ENCODE results near the gene JRKL. TPM values are rescaled to one million over a fixed set of nuclear protein-coding genes. Genes with fewer than 3 reads are reported as not detected.
A peak's percentile ranks its signal among the peaks of the same experiment; 100 is the strongest.
"Not testable (repeated sequence)": the region's sequence is repeated elsewhere in the genome, so short reads cannot be mapped to it uniquely, and the experiment has no call there.

The JRKL gene
- total RNA-seq, 1 donor from 2014 or later = 13.4 TPM

GRCh38 chr11:96396637-96397036, 6.8 kb downstream of the JRKL start:
- H3K36me3 ChIP-seq (ENCODE audit: insufficient read depth, low read length) = no peaks in the 10 kb centered on the region
- Mint-ChIP-seq H3K4me1 (ENCODE audit: low read depth, unreplicated experiment) (peaks cover 4% of the 10 kb centered on the region), H3K27me3 (ENCODE audit: low read depth, unreplicated experiment) (no peaks in the 10 kb centered on the region), H3K4me3 (ENCODE audit: unreplicated experiment) (no peak overlapping the region), H3K27ac (ENCODE audit: unreplicated experiment) (no peak overlapping the region), H3K9me3 (ENCODE audit: unreplicated experiment) (no peaks in the 10 kb centered on the region), H3K36me3 (ENCODE audit: low read depth, unreplicated experiment) (no peaks in the 10 kb centered on the region)
- H3K27me3 ChIP-seq (ENCODE audit: insufficient read depth, low read length) = no peaks in the 10 kb centered on the region
- peaks cover 6% of the 10 kb centered on the region for H4K20me1 ChIP-seq (ENCODE audit: insufficient read depth, low read length)
- no peak overlapping the region for H3K9ac ChIP-seq (ENCODE audit: low read length)
- H3K9me3 ChIP-seq (ENCODE audit: insufficient read depth, low read depth, low read length) = no peaks in the 10 kb centered on the region
- H3K4me2 ChIP-seq (ENCODE audit: low read length) = no peak overlapping the region
- no peak for TF ChIP-seq CTCF (IDR thresholded peaks at IDR 0.05; ENCODE audit: insufficient read depth, low read depth, low read length)
- no peak for TF ChIP-seq EZH2 (IDR thresholded peaks at IDR 0.05; ENCODE audit: insufficient read depth, low read length)
- H3K4me1 ChIP-seq (ENCODE audit: insufficient read depth, low read length) = peaks cover 6% of the 10 kb centered on the region
- no peak overlapping the region for H3K27ac ChIP-seq (ENCODE audit: low read depth, low read length)
- no peak for FAIRE-seq
- no peak overlapping the region for H3K4me3 ChIP-seq (ENCODE audit: insufficient read depth, low read depth, low read length)
- DNase-seq (ENCODE audit: low read depth) = no peak
- no peak overlapping the region for H2AFZ ChIP-seq (ENCODE audit: low read depth, low read length)
- H3K79me2 ChIP-seq (ENCODE audit: insufficient read depth, low read length) = peaks cover 18% of the 10 kb centered on the region

- no peaks in the 10 kb centered on the region for H3K9me3 Mint-ChIP-seq (ENCODE audit: unreplicated experiment)
- H3K27me3 Mint-ChIP-seq (ENCODE audit: low read depth, unreplicated experiment) = no peaks in the 10 kb centered on the region
- Histone ChIP-seq H3K79me2 (ENCODE audit: insufficient read depth, low read length) (peaks cover 6% of the 10 kb centered on the region), H3K4me2 (ENCODE audit: low read length) (no peak overlapping the region), H3K4me3 (ENCODE audit: insufficient read depth, low read depth, low read length) (no peak overlapping the region), H3K27me3 (ENCODE audit: insufficient read depth, low read length) (no peaks in the 10 kb centered on the region), H3K36me3 (ENCODE audit: insufficient read depth, low read length) (no peaks in the 10 kb centered on the region), H4K20me1 (ENCODE audit: insufficient read depth, low read length) (peaks cover 6% of the 10 kb centered on the region), H2AFZ (ENCODE audit: low read depth, low read length) (no peak overlapping the region), H3K27ac (ENCODE audit: low read depth, low read length) (no peak overlapping the region), H3K9ac (ENCODE audit: low read length) (no peak overlapping the region), H3K4me1 (ENCODE audit: insufficient read depth, low read length) (peaks cover 6% of the 10 kb centered on the region), H3K9me3 (ENCODE audit: insufficient read depth, low read depth, low read length) (no peaks in the 10 kb centered on the region)
- FAIRE-seq = peak; percentile 17
- H3K27ac Mint-ChIP-seq (ENCODE audit: unreplicated experiment) = no peak overlapping the region
- peaks cover 4% of the 10 kb centered on the region for H3K4me1 Mint-ChIP-seq (ENCODE audit: low read depth, unreplicated experiment)
- H3K36me3 Mint-ChIP-seq (ENCODE audit: low read depth, unreplicated experiment) = no peaks in the 10 kb centered on the region
- TF ChIP-seq CTCF (IDR thresholded peaks at IDR 0.05; ENCODE audit: insufficient read depth, low read depth, low read length) (no peak), EZH2 (IDR thresholded peaks at IDR 0.05; ENCODE audit: insufficient read depth, low read length) (no peak)
- H3K4me3 Mint-ChIP-seq (ENCODE audit: unreplicated experiment) = no peak overlapping the region
- no peak for DNase-seq (ENCODE audit: low read depth)
Observed at GRCh38 chr11:96397863-96398262, 8.1 kb downstream of the JRKL start.

GRCh38 chr11:96400697-96401096, 10.9 kb downstream of the JRKL start:
- no peaks in the 10 kb centered on the region for H3K4me1 Mint-ChIP-seq (ENCODE audit: low read depth, unreplicated experiment)
- no peaks in the 10 kb centered on the region for H3K36me3 Mint-ChIP-seq (ENCODE audit: low read depth, unreplicated experiment)
- no peak overlapping the region for H3K27ac Mint-ChIP-seq (ENCODE audit: unreplicated experiment)
- DNase-seq (ENCODE audit: low read depth) = no peak
- no peak overlapping the region for H3K4me3 Mint-ChIP-seq (ENCODE audit: unreplicated experiment)
- no peak for FAIRE-seq
- Histone ChIP-seq H2AFZ (ENCODE audit: low read depth, low read length) (no peak overlapping the region), H3K4me3 (ENCODE audit: insufficient read depth, low read depth, low read length) (no peak overlapping the region), H3K27me3 (ENCODE audit: insufficient read depth, low read length) (no peaks in the 10 kb centered on the region), H3K9me3 (ENCODE audit: insufficient read depth, low read depth, low read length) (no peaks in the 10 kb centered on the region), H3K27ac (ENCODE audit: low read depth, low read length) (no peak overlapping the region), H3K79me2 (ENCODE audit: insufficient read depth, low read length) (no peaks in the 10 kb centered on the region), H3K4me2 (ENCODE audit: low read length) (no peak overlapping the region), H3K9ac (ENCODE audit: low read length) (no peak overlapping the region), H3K36me3 (ENCODE audit: insufficient read depth, low read length) (no peaks in the 10 kb centered on the region), H3K4me1 (ENCODE audit: insufficient read depth, low read length) (no peaks in the 10 kb centered on the region), H4K20me1 (ENCODE audit: insufficient read depth, low read length) (no peaks in the 10 kb centered on the region)
- H3K27me3 Mint-ChIP-seq (ENCODE audit: low read depth, unreplicated experiment) = no peaks in the 10 kb centered on the region
- no peaks in the 10 kb centered on the region for H3K9me3 Mint-ChIP-seq (ENCODE audit: unreplicated experiment)
- TF ChIP-seq CTCF (IDR thresholded peaks at IDR 0.05; ENCODE audit: insufficient read depth, low read depth, low read length) = no peak

GRCh38 chr11:96411412-96411811, 21.6 kb downstream of the JRKL start:
- H3K36me3 ChIP-seq (ENCODE audit: insufficient read depth, low read length); H3K36me3 Mint-ChIP-seq (ENCODE audit: low read depth, unreplicated experiment); H3K4me3 ChIP-seq (ENCODE audit: insufficient read depth, low read depth, low read length); FAIRE-seq; H3K4me2 ChIP-seq (ENCODE audit: low read length); H2AFZ ChIP-seq (ENCODE audit: low read depth, low read length); H3K27ac Mint-ChIP-seq (ENCODE audit: unreplicated experiment); H3K9me3 Mint-ChIP-seq (ENCODE audit: unreplicated experiment); H3K9ac ChIP-seq (ENCODE audit: low read length); H4K20me1 ChIP-seq (ENCODE audit: insufficient read depth, low read length); DNase-seq (ENCODE audit: low read depth); H3K27me3 Mint-ChIP-seq (ENCODE audit: low read depth, unreplicated experiment); H3K27ac ChIP-seq (ENCODE audit: low read depth, low read length); H3K4me1 Mint-ChIP-seq (ENCODE audit: low read depth, unreplicated experiment); H3K9me3 ChIP-seq (ENCODE audit: insufficient read depth, low read depth, low read length); H3K4me1 ChIP-seq (ENCODE audit: insufficient read depth, low read length); H3K27me3 ChIP-seq (ENCODE audit: insufficient read depth, low read length); H3K79me2 ChIP-seq (ENCODE audit: insufficient read depth, low read length): not testable (repeated sequence)
- peak overlapping the region; percentile 69 for H3K4me3 Mint-ChIP-seq (ENCODE audit: unreplicated experiment)

Measured in astrocyte (in vitro differentiated cells and primary cell).